ENCODE measurements around the gene C17orf114. TPM values are rescaled to one million over a fixed set of nuclear protein-coding genes. Genes with fewer than 3 reads are reported as not detected.

C17orf114 gene

DNA sequence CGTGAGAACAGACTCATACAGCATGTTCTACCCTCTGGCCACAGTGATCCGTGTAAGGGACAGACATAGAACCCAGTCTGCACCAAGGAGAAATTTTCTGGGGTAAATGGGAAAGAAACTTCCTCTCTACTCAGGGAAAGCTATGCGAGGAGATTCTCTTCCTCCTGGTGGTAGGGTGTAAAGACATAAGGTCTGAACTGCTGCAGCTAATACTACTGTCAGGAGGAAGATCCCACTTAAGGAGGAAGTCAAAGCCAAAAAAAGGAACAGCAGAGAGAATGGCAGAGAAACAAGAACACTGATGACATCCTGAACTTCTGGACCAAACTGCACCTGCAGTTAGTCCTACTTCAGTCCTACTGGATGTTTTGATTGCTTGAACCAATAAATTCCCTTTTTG is 37.5 kb downstream of the C17orf114 start:
- intact Hi-C loops (cut with micrococcal nuclease): no loop called here
- Mint-ChIP-seq H3K9me3 (no peaks in the 10 kb centered on the region), H3K27ac (no peak overlapping the region), H3K36me3 (ENCODE audit: low read depth) (no peaks in the 10 kb centered on the region), H3K4me3 (no peak overlapping the region), H3K4me1 (peaks cover 5% of the 10 kb centered on the region), H3K27me3 (peaks cover 8% of the 10 kb centered on the region)
- no peak for ATAC-seq (ENCODE audit: low read depth)
- TF ChIP-seq, protein P1, sequence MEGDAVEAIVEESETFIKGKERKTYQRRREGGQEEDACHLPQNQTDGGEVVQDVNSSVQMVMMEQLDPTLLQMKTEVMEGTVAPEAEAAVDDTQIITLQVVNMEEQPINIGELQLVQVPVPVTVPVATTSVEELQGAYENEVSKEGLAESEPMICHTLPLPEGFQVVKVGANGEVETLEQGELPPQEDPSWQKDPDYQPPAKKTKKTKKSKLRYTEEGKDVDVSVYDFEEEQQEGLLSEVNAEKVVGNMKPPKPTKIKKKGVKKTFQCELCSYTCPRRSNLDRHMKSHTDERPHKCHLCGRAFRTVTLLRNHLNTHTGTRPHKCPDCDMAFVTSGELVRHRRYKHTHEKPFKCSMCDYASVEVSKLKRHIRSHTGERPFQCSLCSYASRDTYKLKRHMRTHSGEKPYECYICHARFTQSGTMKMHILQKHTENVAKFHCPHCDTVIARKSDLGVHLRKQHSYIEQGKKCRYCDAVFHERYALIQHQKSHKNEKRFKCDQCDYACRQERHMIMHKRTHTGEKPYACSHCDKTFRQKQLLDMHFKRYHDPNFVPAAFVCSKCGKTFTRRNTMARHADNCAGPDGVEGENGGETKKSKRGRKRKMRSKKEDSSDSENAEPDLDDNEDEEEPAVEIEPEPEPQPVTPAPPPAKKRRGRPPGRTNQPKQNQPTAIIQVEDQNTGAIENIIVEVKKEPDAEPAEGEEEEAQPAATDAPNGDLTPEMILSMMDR (IDR thresholded peaks at IDR 0.05): no peak
- DNase-seq: no peak
- CTCF ChIA-PET: no interaction called here
- POLR2A ChIA-PET: interaction anchor here (1.0 kb wide), 1 partner anchor 209 kb away, joined by 3 read pairs; the partner anchor contains the start of gene MYBBP1A

DNA sequence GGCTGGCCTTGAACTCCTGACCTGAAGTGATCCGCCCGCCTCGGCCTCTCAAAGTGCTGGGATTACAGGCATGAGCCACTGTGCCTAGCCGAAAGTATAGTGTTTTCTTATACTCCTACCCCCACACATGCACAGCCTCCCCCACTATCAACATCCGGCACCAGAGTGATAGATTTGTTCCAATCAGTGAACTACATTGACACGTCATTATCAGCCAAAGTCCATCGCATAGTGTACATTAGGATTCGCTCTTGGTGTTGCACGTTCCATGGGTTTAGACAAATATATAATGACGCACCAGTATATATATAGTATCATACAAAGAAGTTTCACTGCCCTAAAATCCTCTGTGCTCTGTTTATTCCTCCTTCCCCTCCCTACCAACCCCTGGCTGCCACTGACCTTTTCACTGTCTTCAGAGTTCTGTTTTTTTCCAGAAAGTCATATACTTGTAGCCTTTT is 42.3 kb downstream of the C17orf114 start:
- ChIA-PET CTCF (no interaction called here), POLR2A (no interaction called here)
- intact Hi-C loops (cut with micrococcal nuclease): no loop called here
- no peak overlapping the region for H3K27ac Mint-ChIP-seq
- no peak overlapping the region for H3K4me3 Mint-ChIP-seq
- H3K36me3 Mint-ChIP-seq (ENCODE audit: low read depth): no peaks in the 10 kb centered on the region
- no peaks in the 10 kb centered on the region for H3K9me3 Mint-ChIP-seq
- H3K4me1 Mint-ChIP-seq: peaks cover 5% of the 10 kb centered on the region
- peaks cover 10% of the 10 kb centered on the region for H3K27me3 Mint-ChIP-seq
- DNase-seq (no peak), ATAC-seq (ENCODE audit: low read depth) (no peak)
- TF ChIP-seq, protein P1 (IDR thresholded peaks at IDR 0.05): no peak

DNA sequence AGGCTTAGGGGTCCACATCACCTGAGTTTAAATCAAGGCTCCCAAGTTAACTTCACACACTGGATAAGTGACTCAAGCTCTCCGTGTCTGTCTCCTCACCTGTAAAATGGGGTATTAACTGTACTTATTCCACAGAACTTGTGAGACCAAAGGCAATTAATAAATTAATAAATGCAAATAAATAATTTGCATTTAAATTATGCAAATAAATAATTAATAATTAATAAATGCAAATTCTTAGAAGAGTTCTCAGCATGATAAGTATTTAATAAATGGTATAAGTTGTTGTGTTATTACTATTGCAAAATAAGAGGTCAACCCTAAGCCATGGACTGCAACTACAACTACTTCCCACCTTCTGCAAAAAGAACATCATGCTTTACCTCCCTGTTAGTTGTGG is 48.7 kb downstream of the C17orf114 start:
- DNase-seq (no peak), ATAC-seq (ENCODE audit: low read depth) (no peak)
- Mint-ChIP-seq H3K4me1 (peaks cover 5% of the 10 kb centered on the region), H3K36me3 (ENCODE audit: low read depth) (no peaks in the 10 kb centered on the region), H3K27ac (no peak overlapping the region), H3K9me3 (no peaks in the 10 kb centered on the region), H3K4me3 (no peak overlapping the region), H3K27me3 (peaks cover 22% of the 10 kb centered on the region)
- intact Hi-C loops (cut with micrococcal nuclease): no loop called here
- TF ChIP-seq, protein P1 (IDR thresholded peaks at IDR 0.05): no peak
- ChIA-PET POLR2A (no interaction called here), CTCF (no interaction called here)

DNA sequence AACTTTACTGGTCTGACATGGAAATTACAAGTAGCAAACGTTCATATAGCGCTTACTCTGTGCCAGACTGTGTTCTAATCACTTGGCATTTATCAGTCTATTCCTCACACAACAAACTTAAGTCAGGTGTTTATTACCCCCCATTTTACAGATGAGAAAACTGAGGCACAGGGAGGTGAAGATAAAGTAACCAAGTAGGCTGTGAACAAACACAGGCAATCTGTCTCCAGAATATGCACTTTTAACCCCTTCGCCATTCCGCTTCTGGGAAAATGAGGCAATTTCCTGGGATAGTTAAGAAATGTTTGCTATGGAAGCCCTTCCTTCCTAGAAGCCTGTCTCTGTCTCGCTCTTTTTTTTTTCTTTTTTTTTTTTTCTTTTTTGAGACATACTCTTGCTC is 50.2 kb downstream of the C17orf114 start:
- Mint-ChIP-seq H3K27ac (no peak overlapping the region), H3K36me3 (ENCODE audit: low read depth) (no peaks in the 10 kb centered on the region), H3K27me3 (peaks cover 19% of the 10 kb centered on the region), H3K9me3 (no peaks in the 10 kb centered on the region), H3K4me1 (peaks cover 13% of the 10 kb centered on the region), H3K4me3 (no peak overlapping the region)
- ATAC-seq (ENCODE audit: low read depth) (no peak), DNase-seq (no peak)
- TF ChIP-seq, protein P1 (IDR thresholded peaks at IDR 0.05): no peak
- ChIA-PET POLR2A (no interaction called here), CTCF (no interaction called here)
- intact Hi-C loops (cut with micrococcal nuclease): no loop called here

Other genes with a start within 250 kb of the C17orf114 start
- gene MYBBP1A, start 246.9 kb downstream of the C17orf114 start, total RNA-seq: 90.3 and 108 TPM in 2 replicates
- gene GGT6, start 241.8 kb downstream of the C17orf114 start, total RNA-seq: not detected in 2 replicates
- not detected in 2 replicates for gene SMTNL2, start 217.8 kb downstream of the C17orf114 start, total RNA-seq
- gene ALOX15, start 160.7 kb downstream of the C17orf114 start, total RNA-seq: not detected in 2 replicates
- 71.7 and 79.4 TPM in 2 replicates for gene PELP1, start 98.2 kb downstream of the C17orf114 start, total RNA-seq
- 45.1 and 52.0 TPM in 2 replicates for gene ARRB2, start 91.7 kb downstream of the C17orf114 start, total RNA-seq
- gene MED11, start 70.9 kb downstream of the C17orf114 start, total RNA-seq: 22.9 and 23.6 TPM in 2 replicates
- 0.15 and 0.31 TPM in 2 replicates for gene ZMYND15, start 62.5 kb downstream of the C17orf114 start, total RNA-seq
- gene CXCL16, start 62.4 kb downstream of the C17orf114 start, total RNA-seq: 3.0 and 3.5 TPM in 2 replicates
- not detected in 2 replicates for gene TM4SF5, start 30.4 kb downstream of the C17orf114 start, total RNA-seq
- gene VMO1, start 16.0 kb downstream of the C17orf114 start, total RNA-seq: not detected in 2 replicates
- gene GLTPD2, start 13.4 kb downstream of the C17orf114 start, total RNA-seq: not detected in 2 replicates
- gene PSMB6, start 6.2 kb downstream of the C17orf114 start, total RNA-seq: 110 and 123 TPM in 2 replicates
- 49.9 and 54.3 TPM in 2 replicates for gene PLD2, start 4.8 kb upstream of the C17orf114 start, total RNA-seq
- 61.3 and 65.3 TPM in 2 replicates for gene MINK1, start 31.0 kb upstream of the C17orf114 start, total RNA-seq
- gene C17orf107, start 97.2 kb upstream of the C17orf114 start, total RNA-seq: 1.6 and 1.8 TPM in 2 replicates
- 0.38 and 0.66 TPM in 2 replicates for gene CHRNE, start 100.8 kb upstream of the C17orf114 start, total RNA-seq
- not detected in 2 replicates for gene GP1BA, start 129.9 kb upstream of the C17orf114 start, total RNA-seq
- gene SLC25A11, start 137.7 kb upstream of the C17orf114 start, total RNA-seq: 35.3 and 35.8 TPM in 2 replicates
- gene RNF167, start 137.9 kb upstream of the C17orf114 start, total RNA-seq: 93.3 and 108 TPM in 2 replicates
- gene PFN1, start 146.2 kb upstream of the C17orf114 start, total RNA-seq: 1,071 and 1,072 TPM in 2 replicates
- gene ENO3, start 148.8 kb upstream of the C17orf114 start, total RNA-seq: 26.3 and 29.5 TPM in 2 replicates
- 63.8 and 64.2 TPM in 2 replicates for gene SPAG7, start 165.5 kb upstream of the C17orf114 start, total RNA-seq
- 45.9 and 57.9 TPM in 2 replicates for gene CAMTA2, start 185.3 kb upstream of the C17orf114 start, total RNA-seq
- 0.17 and 0.44 TPM in 2 replicates for gene INCA1, start 195.2 kb upstream of the C17orf114 start, total RNA-seq
- 62.6 and 63.8 TPM in 2 replicates for gene KIF1C, start 195.6 kb upstream of the C17orf114 start, total RNA-seq
- gene SLC52A1, start 233.1 kb upstream of the C17orf114 start, total RNA-seq: 0.09 TPM in 1 of 2 replicates, not detected in the other